Stimulated activated CD8-positive, alpha-beta memory T cell treated with anti-CD3 and anti-CD28 coated beads, Interleukin-15, amount 100 ng/mL, for 48 hours (primary cell): ENCODE data around the gene STAT3.
"Not testable (repeated sequence)": the region's sequence is repeated elsewhere in the genome, so short reads cannot be mapped to it uniquely, and the experiment has no call there.

ENCODE experiments used
- DNase-seq, 2 donors: peaks; one replicate each; pipeline ENCODE4 v3.0.0-alpha.2; 2020; ENCODE audit warnings: low read depth in 2 of 2

Gene STAT3

GRCh38 chr17:42386777-42387657, 1.2 kb downstream of the STAT3 start:
- DNase-seq, result no peak

GRCh38 chr17:42381898-42382297, 6.3 kb downstream of the STAT3 start:
- no peak for DNase-seq

GRCh38 chr17:42380935-42381334, 7.3 kb downstream of the STAT3 start:
- DNase-seq, result no peak

GRCh38 chr17:42378959-42379594, 9.2 kb downstream of the STAT3 start:
- DNase-seq, result no peak

- DNase-seq, result no peak
Measured at GRCh38 chr17:42378359-42378958, 9.8 kb downstream of the STAT3 start.

- no peak for DNase-seq
Measured at GRCh38 chr17:42373896-42374295, 14.3 kb downstream of the STAT3 start.

- no peak for DNase-seq
Measured at GRCh38 chr17:42372142-42372541, 16.1 kb downstream of the STAT3 start.

GRCh38 chr17:42368797-42369561, 19.3 kb downstream of the STAT3 start:
- not testable (repeated sequence) for DNase-seq

- not testable (repeated sequence) for DNase-seq
Measured at GRCh38 chr17:42368310-42368709, 19.9 kb downstream of the STAT3 start.

- DNase-seq, result not testable (repeated sequence)
Measured at GRCh38 chr17:42366176-42367023, 21.8 kb downstream of the STAT3 start.

- DNase-seq, result peak in 1 of 2 donors; percentile 24
Measured at GRCh38 chr17:42365136-42365535, 23.1 kb downstream of the STAT3 start.

GRCh38 chr17:42363767-42364585, 24.3 kb downstream of the STAT3 start:
- no peak for DNase-seq

- no peak for DNase-seq
Measured at GRCh38 chr17:42363231-42363630, 25.0 kb downstream of the STAT3 start.

GRCh38 chr17:42362245-42362961, 25.8 kb downstream of the STAT3 start:
- DNase-seq, result no peak

GRCh38 chr17:42361781-42362186, 26.5 kb downstream of the STAT3 start:
- peak; percentile 25 to 39 for DNase-seq

GRCh38 chr17:42360388-42360787, 27.9 kb downstream of the STAT3 start:
- not testable (repeated sequence) for DNase-seq

- no peak for DNase-seq
Measured at GRCh38 chr17:42359133-42359532, 29.1 kb downstream of the STAT3 start.

GRCh38 chr17:42358434-42358833, 29.8 kb downstream of the STAT3 start:
- no peak for DNase-seq
